Fibroblast of lung (primary cell): ENCODE measurements around the gene OCSTAMP. TPM values are rescaled to one million over a fixed set of nuclear protein-coding genes. Genes with fewer than 3 reads are reported as not detected.
A peak's percentile ranks its signal among the peaks of the same experiment; 100 is the strongest.

Experiments
- DNase-seq, 2 donors: peaks; one replicate each; pipeline versions ENCODE4 v3.0.0 to v3.0.0-alpha.2; 2010; ENCODE audit warnings: low read depth in 2 of 2
- H2AFZ ChIP-seq: 2 replicates; pipeline ENCODE4 v1.5.1; 2012; ENCODE audit warnings: low read length, control low read depth, inconsistent platforms
- H3K27ac ChIP-seq: 2 replicates; pipeline ENCODE4 v1.5.1; 2011; ENCODE audit warnings: low read length, control low read depth; ENCODE audit not compliant: insufficient read depth
- H3K27me3 ChIP-seq: 2 replicates; pipeline ENCODE4 v1.5.1; 2011; ENCODE audit warnings: mild to moderate bottlenecking, low read length; ENCODE audit not compliant: control insufficient read depth, insufficient read depth
- H3K36me3 ChIP-seq: 2 replicates; pipeline ENCODE4 v1.5.1; 2011; ENCODE audit warnings: low read length; ENCODE audit not compliant: control insufficient read depth, insufficient read depth
- H3K4me1 ChIP-seq: 2 replicates; pipeline ENCODE4 v1.5.1; 2011; ENCODE audit warnings: low read length; ENCODE audit not compliant: control insufficient read depth, insufficient read depth; ENCODE audit errors: extremely low read depth
- H3K4me2 ChIP-seq: 2 replicates; pipeline ENCODE4 v1.5.1; 2011; ENCODE audit warnings: low read length, control low read depth; ENCODE audit not compliant: insufficient read depth; ENCODE audit errors: extremely low read depth
- H3K4me3 ChIP-seq, 4 experiments: fragments of 200-600 bp in 1 of 4; sonication (generic) in 1 of 4; replicated peaks in 1 of 4; 2 replicates each; pipeline ENCODE4 v1.5.1; 2011 to 2016; ENCODE audit warnings: low read length in 4 of 4, low read depth in 3 of 4, mild to moderate bottlenecking in 3 of 4, control low read depth in 2 of 4, inconsistent platforms in 1 of 4, mixed read lengths in 1 of 4; ENCODE audit not compliant: insufficient read depth in 1 of 4; ENCODE audit errors: control extremely low read depth in 1 of 4
- H3K79me2 ChIP-seq: 2 replicates; pipeline ENCODE4 v1.5.1; 2012; ENCODE audit warnings: mild to moderate bottlenecking, low read length, inconsistent platforms; ENCODE audit not compliant: control insufficient read depth, insufficient read depth
- H3K9ac ChIP-seq: 2 replicates; pipeline ENCODE4 v1.5.1; 2011; ENCODE audit warnings: mild to moderate bottlenecking, low read length, control low read depth; ENCODE audit not compliant: insufficient read depth
- H3K9me3 ChIP-seq: 2 replicates; pipeline ENCODE4 v1.5.1; 2012; ENCODE audit warnings: low read depth, low read length; ENCODE audit not compliant: control insufficient read depth, insufficient read depth
- H4K20me1 ChIP-seq: 2 replicates; pipeline ENCODE4 v1.5.1; 2011; ENCODE audit warnings: low read length; ENCODE audit not compliant: control insufficient read depth, insufficient read depth; ENCODE audit errors: extremely low read depth
- CTCF ChIP-seq, 2 donors: IDR thresholded peaks in 1 of 2; conservative IDR thresholded peaks in 1 of 2; 1 replicate in 1 of 2; 2 replicates in 1 of 2; pipeline ENCODE4 v1.5.1; 2011 to 2012; ENCODE audit warnings: low read length in 2 of 2, control low read depth in 1 of 2, inconsistent platforms in 1 of 2, low read depth in 1 of 2, mild to moderate bottlenecking in 1 of 2
- EZH2 ChIP-seq: IDR thresholded peaks from 2 replicates; pipeline ENCODE4 v1.5.1; 2012; ENCODE audit warnings: low read length, control low read depth, mild to moderate bottlenecking; ENCODE audit errors: missing control alignments
- polyA plus RNA-seq, 2 donors: library from polyadenylated mRNA; depleted of rRNA in 1 of 2; stranded (reverse) in 1 of 2; unstranded in 1 of 2; fragments of >200 nt; gene quantifications; 2 replicates each; pipeline ENCODE4 v1.2.1, GENCODE V29; 2011 to 2012; ENCODE audit warnings: missing spikeins in 1 of 2
- total RNA-seq: library from RNA; depleted of rRNA; stranded (reverse); fragments of >200 nt; gene quantifications from 2 replicates; pipeline ENCODE4 v1.2.1, GENCODE V29; 2014

Gene OCSTAMP
- total and polyA plus RNA-seq, 2 donors (not counting 1 experiment from before 2014, with no cell fraction given), result not detected

DNA sequence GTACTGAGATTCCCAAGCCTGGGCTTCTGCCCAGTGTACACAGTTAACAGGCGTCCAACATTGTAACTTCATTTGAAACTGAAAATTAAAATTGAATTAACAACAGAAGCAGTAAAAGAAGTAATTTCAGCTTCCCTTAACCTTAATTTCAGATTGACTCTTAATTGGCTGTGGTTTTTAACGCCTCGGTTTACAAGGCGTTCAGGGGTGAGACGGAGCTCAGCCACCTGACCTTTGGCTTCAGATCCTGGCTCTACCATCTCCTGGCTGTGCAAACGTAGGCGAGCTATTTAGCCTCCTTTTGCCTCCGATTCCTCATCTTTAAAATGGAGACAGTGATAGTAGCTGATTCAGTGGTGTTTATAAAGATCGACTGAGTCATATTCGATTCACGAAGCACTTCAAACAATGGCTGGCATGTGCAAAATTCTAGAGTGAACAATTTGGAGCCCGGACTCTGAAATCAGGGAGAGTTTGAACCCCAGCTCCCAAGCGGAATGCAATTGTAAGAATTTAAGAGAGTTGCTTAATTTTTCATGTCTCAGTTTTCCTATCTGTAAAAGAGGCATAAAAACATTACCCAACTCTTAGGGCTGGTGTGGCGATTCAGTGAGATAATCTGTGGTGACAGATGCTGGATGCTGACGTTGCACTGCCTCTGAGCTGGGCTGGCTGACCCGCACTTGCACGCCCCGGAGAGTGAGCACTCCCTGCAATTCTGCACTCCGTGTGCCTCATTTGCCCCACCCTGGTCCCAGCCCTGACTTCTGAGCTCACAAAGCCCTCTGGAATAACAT is 23.5 kb upstream of the OCSTAMP start:
- Histone ChIP-seq H3K4me2 (no peak overlapping the region), H3K9me3 (no peaks in the 10 kb centered on the region), H3K27ac (no peak overlapping the region), H3K9ac (no peak overlapping the region), H4K20me1 (no peaks in the 10 kb centered on the region), H3K79me2 (no peaks in the 10 kb centered on the region), H3K36me3 (no peaks in the 10 kb centered on the region), H3K4me3 (no peak overlapping the region), H3K4me1 (no peaks in the 10 kb centered on the region), H3K27me3 (no peaks in the 10 kb centered on the region), H2AFZ (no peak overlapping the region)
- TF ChIP-seq CTCF (conservative IDR thresholded peaks at IDR 0.05 in 1 of 2, IDR thresholded peaks at IDR 0.05 in 1 of 2; ENCODE audit: low read depth in 1 of 2, low read length in 2 of 2), result no peak
- TF ChIP-seq EZH2, result no peak
- DNase-seq, result peak in 1 of 2 donors; percentile 16

GRCh38 chr20:46573234-46573633 is 22.8 kb upstream of the OCSTAMP start:
- Histone ChIP-seq H3K9ac (no peak overlapping the region), H3K36me3 (no peaks in the 10 kb centered on the region), H3K27me3 (no peaks in the 10 kb centered on the region), H3K27ac (no peak overlapping the region), H3K9me3 (no peaks in the 10 kb centered on the region), H3K4me2 (no peak overlapping the region), H2AFZ (no peak overlapping the region), H3K4me1 (no peaks in the 10 kb centered on the region), H3K79me2 (no peaks in the 10 kb centered on the region), H3K4me3 (no peak overlapping the region), H4K20me1 (no peaks in the 10 kb centered on the region)
- no peak for TF ChIP-seq CTCF (conservative IDR thresholded peaks at IDR 0.05 in 1 of 2, IDR thresholded peaks at IDR 0.05 in 1 of 2; ENCODE audit: low read depth in 1 of 2, low read length in 2 of 2)
- no peak for DNase-seq

GRCh38 chr20:46572790-46573189 is 22.3 kb upstream of the OCSTAMP start:
- no peak overlapping the region for H3K4me3 ChIP-seq
- no peaks in the 10 kb centered on the region for H3K79me2 ChIP-seq
- no peaks in the 10 kb centered on the region for H3K4me1 ChIP-seq
- H3K9ac ChIP-seq, result no peak overlapping the region
- no peaks in the 10 kb centered on the region for H4K20me1 ChIP-seq
- H3K27me3 ChIP-seq, result no peaks in the 10 kb centered on the region
- H3K36me3 ChIP-seq, result no peaks in the 10 kb centered on the region
- H3K4me2 ChIP-seq, result no peak overlapping the region
- H3K27ac ChIP-seq, result no peak overlapping the region
- TF ChIP-seq EZH2 (no peak), CTCF (conservative IDR thresholded peaks at IDR 0.05 in 1 of 2, IDR thresholded peaks at IDR 0.05 in 1 of 2; ENCODE audit: low read depth in 1 of 2, low read length in 2 of 2) (no peak)
- no peak overlapping the region for H2AFZ ChIP-seq
- no peak for DNase-seq
- H3K9me3 ChIP-seq, result no peaks in the 10 kb centered on the region
